Endothelial cell of umbilical vein (primary cell): Measurements from ENCODE around the gene CXorf65. TPM values are rescaled to one million over a fixed set of nuclear protein-coding genes. Genes with fewer than 3 reads are reported as not detected.

Source experiments
- BruUV-seq: library from RNA; stranded (reverse); fragments of 400-500 nt; replicated peaks from 2 replicates; lab custom pipeline; 2021; lab: Mats Ljungman, UMichigan
- CTCF ChIA-PET: fragments of 300-600, 350-600 bp; sonication (Branson Sonifier 250); formaldehyde crosslinking; loops from one replicate; lab custom pipeline; 2021; ENCODE audit warnings: antibody characterized with exemption, inconsistent platforms; lab: Charles Lee
- POLR2A ChIA-PET: fragments of 300-600, 350-600 bp; sonication (Branson Sonifier 250); formaldehyde crosslinking; loops from one replicate; lab custom pipeline; 2021; ENCODE audit warnings: antibody characterized with exemption, inconsistent platforms; lab: Charles Lee
- DNase-seq: peaks from one replicate; pipeline ENCODE4 v3.0.0-alpha.2; 2011; ENCODE audit warnings: low read depth, low spot score
- FAIRE-seq: peaks from 2 replicates; lab custom pipeline; 2011; peaks lifted over from hg19 to GRCh38; lab: Jason Lieb, UNC
- H2AFZ ChIP-seq: 2 replicates; pipeline ENCODE4 v1.6.0; 2012; ENCODE audit warnings: low read depth, low read length, control low read depth, inconsistent platforms
- H3K27ac ChIP-seq: 2 replicates; pipeline ENCODE4 v1.5.1; 2011; ENCODE audit warnings: low read depth, mild to moderate bottlenecking, control low read depth, low read length, moderate library complexity; ENCODE audit not compliant: insufficient read depth
- H3K27me3 ChIP-seq, 2 experiments: 2 replicates each; pipeline versions ENCODE4 v1.6.0 to v1.6.1; 2011; ENCODE audit warnings: low read length in 2 of 2, mixed read lengths in 1 of 2; ENCODE audit not compliant: control insufficient read depth in 2 of 2, insufficient read depth in 2 of 2
- H3K36me3 ChIP-seq, 2 experiments: 2 replicates in 1 of 2; 3 replicates in 1 of 2; pipeline ENCODE4 v1.5.1; 2011; ENCODE audit warnings: low read length in 2 of 2, mild to moderate bottlenecking in 1 of 2, moderate library complexity in 1 of 2; ENCODE audit not compliant: control insufficient read depth in 2 of 2, insufficient read depth in 2 of 2; ENCODE audit errors: extremely low read depth in 1 of 2
- H3K4me1 ChIP-seq: 3 replicates; pipeline ENCODE4 v1.5.1; 2011; ENCODE audit warnings: mild to moderate bottlenecking, low read length; ENCODE audit not compliant: control insufficient read depth, insufficient read depth; ENCODE audit errors: extremely low read depth
- H3K4me2 ChIP-seq: 2 replicates; pipeline ENCODE4 v1.6.1; 2011; ENCODE audit warnings: low read length, control low read depth, mixed read lengths; ENCODE audit not compliant: insufficient read depth
- H3K4me3 ChIP-seq, 3 experiments: fragments of 200-600 bp in 1 of 3; sonication (generic), shearing (Covaris generic) in 1 of 3; replicated peaks in 1 of 3; 2 replicates each; pipeline ENCODE4 v1.5.1; 2011 to 2016; ENCODE audit warnings: control low read depth in 3 of 3, low read length in 3 of 3, mild to moderate bottlenecking in 2 of 3, inconsistent platforms in 1 of 3, low read depth in 1 of 3, moderate library complexity in 1 of 3; ENCODE audit not compliant: insufficient read depth in 1 of 3
- H3K79me2 ChIP-seq: 2 replicates; pipeline ENCODE4 v1.6.0; 2012; ENCODE audit warnings: low read length, inconsistent platforms; ENCODE audit not compliant: control insufficient read depth, insufficient read depth
- H3K9ac ChIP-seq: replicated peaks from 2 replicates; pipeline ENCODE3; 2011; ENCODE audit warnings: low read length, control low read depth; ENCODE audit not compliant: insufficient read depth; ENCODE audit errors: extremely low read depth
- H3K9me1 ChIP-seq: replicated peaks from 3 replicates; pipeline ENCODE4 v1.6.0; 2011; ENCODE audit warnings: mild to moderate bottlenecking, low read length; ENCODE audit not compliant: control insufficient read depth, insufficient read depth; ENCODE audit errors: extremely low read depth
- H3K9me3 ChIP-seq: replicated peaks from 2 replicates; pipeline ENCODE4 v1.5.1; 2012; ENCODE audit warnings: low read length, inconsistent platforms; ENCODE audit not compliant: control insufficient read depth, insufficient read depth
- H4K20me1 ChIP-seq: replicated peaks from 2 replicates; pipeline ENCODE3; 2011; ENCODE audit warnings: mild to moderate bottlenecking, low read length; ENCODE audit not compliant: control insufficient read depth, insufficient read depth; ENCODE audit errors: extremely low read depth
- CTCF ChIP-seq, 2 donors: IDR thresholded peaks; 1 replicate in 1 of 2; 2 replicates in 1 of 2; pipeline ENCODE4 v1.5.1; 2011; ENCODE audit warnings: low read length in 2 of 2, mild to moderate bottlenecking in 2 of 2, moderate library complexity in 2 of 2, control low read depth in 1 of 2, inconsistent platforms in 1 of 2, low read depth in 1 of 2; ENCODE audit not compliant: insufficient read depth in 1 of 2; ENCODE audit errors: extremely low read depth in 1 of 2
- EZH2 ChIP-seq: IDR thresholded peaks from 2 replicates; pipeline ENCODE4 v1.6.1; 2012; ENCODE audit warnings: borderline replicate concordance, low read depth, mild to moderate bottlenecking, moderate library complexity, low read length, inconsistent platforms; ENCODE audit not compliant: severe bottlenecking
- FOS ChIP-seq: IDR thresholded peaks from 2 replicates; pipeline ENCODE4 v1.6.1; 2011; ENCODE audit warnings: mild to moderate bottlenecking, low read length, moderate library complexity, borderline replicate concordance; ENCODE audit not compliant: insufficient read depth
- GATA2 ChIP-seq: IDR thresholded peaks from 2 replicates; pipeline ENCODE4 v1.7.0; 2011; ENCODE audit warnings: low read depth, mild to moderate bottlenecking, moderate library complexity, mixed read lengths, low read length; ENCODE audit not compliant: insufficient read length, insufficient read depth
- JUN ChIP-seq: IDR thresholded peaks from 2 replicates; pipeline ENCODE4 v1.6.1; 2011; ENCODE audit warnings: borderline replicate concordance, low read depth; ENCODE audit not compliant: insufficient read length, insufficient read depth
- MAX ChIP-seq: IDR thresholded peaks from 2 replicates; pipeline ENCODE4 v1.6.1; 2011; ENCODE audit not compliant: insufficient read depth, insufficient read length
- MYC ChIP-seq: IDR thresholded peaks from one replicate; pipeline ENCODE4 v1.6.1; 2011; ENCODE audit warnings: mild to moderate bottlenecking, low read depth, low read length
- POLR2A ChIP-seq: IDR thresholded peaks from 2 replicates; pipeline ENCODE4 v1.6.1; 2012; ENCODE audit warnings: low read depth, mild to moderate bottlenecking, control low read depth, low read length
- POLR2AphosphoS5 ChIP-seq: IDR thresholded peaks from 2 replicates; pipeline ENCODE4 v1.6.1; 2012; ENCODE audit warnings: low read depth, mild to moderate bottlenecking, control low read depth, low read length, moderate library complexity; ENCODE audit not compliant: insufficient read depth
- dilution Hi-C: fragments of 300-500 bp; cut with MboI; formaldehyde crosslinking; loops from one replicate; pipeline ENCODE4 v1.15.0; 2019; ENCODE audit warnings: low sequenced_read_pairs; ENCODE audit not compliant: extremely low pct_ligation_motif_present
- intact Hi-C: fragments of 100-400 bp; cut with micrococcal nuclease; formaldehyde crosslinking; loops from one replicate; pipeline ENCODE4 v1.10.0; 2022
- polyA plus RNA-seq, 4 experiments: library from polyadenylated mRNA; depleted of rRNA in 3 of 4; stranded (reverse) in 3 of 4; unstranded in 1 of 4; fragments of >200 nt; gene quantifications; 2 replicates each; pipeline versions ENCODE4 v1.2.1 to v1.2.3, GENCODE V29; 2011 to 2012; ENCODE audit warnings: missing spikeins in 1 of 4
- total RNA-seq: library from RNA; stranded (reverse); gene quantifications from 2 replicates; pipeline ENCODE4 v1.2.3, GENCODE V29; 2021

The CXorf65 gene
- total and polyA plus RNA-seq, 2 donors (not counting 3 experiments of a cell fraction or from before 2014, with no cell fraction given) = not detected

GRCh38 chrX:71095033-71095432 lies 11.5 kb downstream of the CXorf65 start:
- TF ChIP-seq EZH2 = no peak
- no peak for TF ChIP-seq POLR2AphosphoS5
- no peak for TF ChIP-seq MAX
- no peak for TF ChIP-seq POLR2A
- no peak for TF ChIP-seq GATA2
- no peak for TF ChIP-seq FOS
- TF ChIP-seq MYC = no peak
- TF ChIP-seq JUN = no peak
- no peak for TF ChIP-seq CTCF (IDR thresholded peaks at IDR 0.05; ENCODE audit: extremely low read depth in 1 of 2, insufficient read depth in 1 of 2, low read depth in 1 of 2, low read length in 2 of 2)
- Histone ChIP-seq H2AFZ (peak overlapping the region; percentile 78), H3K79me2 (no peaks in the 10 kb centered on the region), H3K27ac (no peak overlapping the region), H3K27me3 (peaks cover 0 to 1% of the 10 kb centered on the region in 2 experiments), H3K9me1 (no peaks in the 10 kb centered on the region), H3K4me1 (peaks cover 6% of the 10 kb centered on the region), H3K9ac (no peak overlapping the region), H3K9me3 (no peaks in the 10 kb centered on the region), H3K4me2 (peak overlapping the region; percentile 47), H4K20me1 (no peaks in the 10 kb centered on the region), H3K4me3 (peak overlapping the region in 2 of 3 experiments; percentile 36 to 62), H3K36me3 (no peaks in the 10 kb centered on the region)
- DNase-seq (no peak), FAIRE-seq (no peak)
- TSS peak; percentile 43 for BruUV-seq
- intact Hi-C loops = no loop called here
- CTCF ChIA-PET = no interaction called here
- POLR2A ChIA-PET = no interaction called here
- dilution Hi-C loops = no loop called here
